ENCODE measurements around the gene CITED4.
"Not testable (repeated sequence)": the region's sequence is repeated elsewhere in the genome, so short reads cannot be mapped to it uniquely, and the experiment has no call there.

The CITED4 gene

DNA sequence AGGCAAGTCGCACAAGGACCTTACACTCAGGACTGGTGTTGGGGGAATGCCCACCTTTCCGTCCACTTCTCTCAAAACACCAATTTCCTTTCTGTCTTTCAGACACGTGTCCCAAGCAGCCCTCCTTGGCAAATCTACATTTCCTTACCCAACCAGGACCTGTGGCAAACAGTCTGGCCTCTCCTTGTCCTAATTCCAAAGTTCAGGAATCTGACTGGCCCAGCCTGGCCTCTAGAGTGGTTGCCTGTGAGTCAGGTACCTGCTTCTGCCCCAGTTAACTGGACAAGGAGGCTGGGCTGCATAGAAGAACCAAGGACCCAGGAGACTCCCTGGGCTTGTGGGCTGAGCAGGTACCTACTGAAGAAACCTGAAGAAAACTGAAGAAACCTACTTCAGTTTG lies 34.3 kb upstream of the CITED4 start:
- TF ChIP-seq, protein P1, sequence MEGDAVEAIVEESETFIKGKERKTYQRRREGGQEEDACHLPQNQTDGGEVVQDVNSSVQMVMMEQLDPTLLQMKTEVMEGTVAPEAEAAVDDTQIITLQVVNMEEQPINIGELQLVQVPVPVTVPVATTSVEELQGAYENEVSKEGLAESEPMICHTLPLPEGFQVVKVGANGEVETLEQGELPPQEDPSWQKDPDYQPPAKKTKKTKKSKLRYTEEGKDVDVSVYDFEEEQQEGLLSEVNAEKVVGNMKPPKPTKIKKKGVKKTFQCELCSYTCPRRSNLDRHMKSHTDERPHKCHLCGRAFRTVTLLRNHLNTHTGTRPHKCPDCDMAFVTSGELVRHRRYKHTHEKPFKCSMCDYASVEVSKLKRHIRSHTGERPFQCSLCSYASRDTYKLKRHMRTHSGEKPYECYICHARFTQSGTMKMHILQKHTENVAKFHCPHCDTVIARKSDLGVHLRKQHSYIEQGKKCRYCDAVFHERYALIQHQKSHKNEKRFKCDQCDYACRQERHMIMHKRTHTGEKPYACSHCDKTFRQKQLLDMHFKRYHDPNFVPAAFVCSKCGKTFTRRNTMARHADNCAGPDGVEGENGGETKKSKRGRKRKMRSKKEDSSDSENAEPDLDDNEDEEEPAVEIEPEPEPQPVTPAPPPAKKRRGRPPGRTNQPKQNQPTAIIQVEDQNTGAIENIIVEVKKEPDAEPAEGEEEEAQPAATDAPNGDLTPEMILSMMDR (conservative IDR thresholded peaks at IDR 0.05; ENCODE audit: low read depth, low read length), result no peak
- H3K79me2 ChIP-seq (ENCODE audit: insufficient read depth, low read depth), result no peaks in the 10 kb centered on the region
- no peaks in the 10 kb centered on the region for H3K27me3 ChIP-seq (ENCODE audit: insufficient read depth, low read depth)
- no peaks in the 10 kb centered on the region for H3K36me3 ChIP-seq (ENCODE audit: insufficient read depth)
- H2AFZ ChIP-seq (ENCODE audit: low read depth), result no peak overlapping the region
- no peak overlapping the region for H3K4me3 ChIP-seq (IDR thresholded peaks at IDR 0.05; ENCODE audit: insufficient read depth, low read depth, low read length)
- no peaks in the 10 kb centered on the region for H4K20me1 ChIP-seq (ENCODE audit: insufficient read depth)
- no peaks in the 10 kb centered on the region for H3K4me1 ChIP-seq (ENCODE audit: low read depth, poor library complexity, severe bottlenecking)
- H3K9ac ChIP-seq, result no peak overlapping the region
- H3K27ac ChIP-seq, result no peak overlapping the region
- no peak overlapping the region for H3K4me2 ChIP-seq

DNA sequence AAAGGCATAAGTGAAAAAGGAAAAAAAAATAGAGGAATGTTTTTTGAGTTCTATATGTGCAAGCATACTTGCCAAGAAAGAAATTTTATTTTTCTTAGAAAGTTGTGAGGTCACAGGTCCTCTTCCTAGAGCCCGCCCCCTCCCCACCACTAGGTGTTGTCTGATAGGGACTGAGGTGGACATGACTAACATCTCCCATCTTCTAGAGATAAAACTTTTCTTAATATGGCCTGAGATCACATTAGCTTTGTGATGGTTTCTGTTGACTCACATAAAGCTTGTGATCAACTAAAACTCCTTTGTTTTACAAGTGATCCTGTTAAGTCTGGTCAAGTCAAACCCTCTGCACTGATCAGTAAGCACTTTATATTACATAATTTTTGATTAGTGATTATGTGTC lies 33.4 kb upstream of the CITED4 start:
- H3K27me3 ChIP-seq (ENCODE audit: insufficient read depth, low read depth), result no peaks in the 10 kb centered on the region
- H3K36me3 ChIP-seq (ENCODE audit: insufficient read depth), result no peaks in the 10 kb centered on the region
- no peak overlapping the region for H3K4me3 ChIP-seq (IDR thresholded peaks at IDR 0.05; ENCODE audit: insufficient read depth, low read depth, low read length)
- H3K9ac ChIP-seq, result no peak overlapping the region
- no peaks in the 10 kb centered on the region for H3K4me1 ChIP-seq (ENCODE audit: low read depth, poor library complexity, severe bottlenecking)
- H3K27ac ChIP-seq, result no peak overlapping the region
- H4K20me1 ChIP-seq (ENCODE audit: insufficient read depth), result no peaks in the 10 kb centered on the region
- no peaks in the 10 kb centered on the region for H3K79me2 ChIP-seq (ENCODE audit: insufficient read depth, low read depth)
- no peak overlapping the region for H2AFZ ChIP-seq (ENCODE audit: low read depth)
- TF ChIP-seq, protein P1 (conservative IDR thresholded peaks at IDR 0.05; ENCODE audit: low read depth, low read length), result no peak
- H3K4me2 ChIP-seq, result no peak overlapping the region

- not testable (repeated sequence) for H3K36me3 ChIP-seq (ENCODE audit: insufficient read depth); H3K27ac ChIP-seq; H3K4me2 ChIP-seq; H3K27me3 ChIP-seq (ENCODE audit: insufficient read depth, low read depth); H2AFZ ChIP-seq (ENCODE audit: low read depth); H4K20me1 ChIP-seq (ENCODE audit: insufficient read depth); H3K4me3 ChIP-seq (IDR thresholded peaks at IDR 0.05; ENCODE audit: insufficient read depth, low read depth, low read length); H3K4me1 ChIP-seq (ENCODE audit: low read depth, poor library complexity, severe bottlenecking); H3K9ac ChIP-seq; H3K79me2 ChIP-seq (ENCODE audit: insufficient read depth, low read depth)
These were observed 32.7 kb upstream of the CITED4 start for GRCh38 chr1:40894858-40895257.

DNA sequence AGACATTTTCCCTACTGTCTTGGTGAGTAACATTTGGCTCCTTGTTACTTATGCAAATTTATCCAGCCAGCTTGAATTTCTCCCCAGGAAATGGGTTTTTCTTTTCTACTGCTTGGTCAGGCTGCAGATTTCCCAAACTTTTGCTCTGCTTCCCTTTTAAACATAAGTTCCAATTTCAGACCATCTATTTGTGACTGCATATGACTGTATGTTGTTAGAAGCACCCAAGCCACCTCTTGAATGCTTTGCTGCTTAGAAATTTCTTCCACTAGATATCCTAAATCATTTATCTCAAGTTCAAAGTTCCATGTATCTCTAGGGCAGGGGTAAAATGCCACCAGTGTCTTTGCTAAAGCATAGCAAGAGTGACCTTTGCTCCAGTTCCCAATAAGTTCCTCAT lies 32.3 kb upstream of the CITED4 start:
- Histone ChIP-seq H3K9ac (no peak overlapping the region), H4K20me1 (ENCODE audit: insufficient read depth) (no peaks in the 10 kb centered on the region), H3K36me3 (ENCODE audit: insufficient read depth) (no peaks in the 10 kb centered on the region), H2AFZ (ENCODE audit: low read depth) (no peak overlapping the region), H3K4me1 (ENCODE audit: low read depth, poor library complexity, severe bottlenecking) (no peaks in the 10 kb centered on the region), H3K4me3 (IDR thresholded peaks at IDR 0.05; ENCODE audit: insufficient read depth, low read depth, low read length) (no peak overlapping the region), H3K79me2 (ENCODE audit: insufficient read depth, low read depth) (no peaks in the 10 kb centered on the region), H3K27me3 (ENCODE audit: insufficient read depth, low read depth) (no peaks in the 10 kb centered on the region), H3K4me2 (no peak overlapping the region), H3K27ac (no peak overlapping the region)
- TF ChIP-seq, protein P1 (conservative IDR thresholded peaks at IDR 0.05; ENCODE audit: low read depth, low read length), result no peak

- H3K9ac ChIP-seq, result no peak overlapping the region
- H3K36me3 ChIP-seq (ENCODE audit: insufficient read depth), result no peaks in the 10 kb centered on the region
- no peak overlapping the region for H3K4me3 ChIP-seq (IDR thresholded peaks at IDR 0.05; ENCODE audit: insufficient read depth, low read depth, low read length)
- H4K20me1 ChIP-seq (ENCODE audit: insufficient read depth), result no peaks in the 10 kb centered on the region
- H3K27me3 ChIP-seq (ENCODE audit: insufficient read depth, low read depth), result no peaks in the 10 kb centered on the region
- no peaks in the 10 kb centered on the region for H3K4me1 ChIP-seq (ENCODE audit: low read depth, poor library complexity, severe bottlenecking)
- no peak overlapping the region for H3K4me2 ChIP-seq
- H3K27ac ChIP-seq, result no peak overlapping the region
- TF ChIP-seq, protein P1 (conservative IDR thresholded peaks at IDR 0.05; ENCODE audit: low read depth, low read length), result no peak
- H2AFZ ChIP-seq (ENCODE audit: low read depth), result no peak overlapping the region
- no peaks in the 10 kb centered on the region for H3K79me2 ChIP-seq (ENCODE audit: insufficient read depth, low read depth)
These were observed 31.8 kb upstream of the CITED4 start for GRCh38 chr1:40893946-40894345.
